NCI-H1930 (cell line): ENCODE results near the gene GLIS1.

Experiments used
- DNase-seq, 2 experiments: peaks; one replicate each; lab custom pipeline; 2025; lab: John Stamatoyannopoulos, UW

Gene GLIS1

GRCh38 chr1:53735681-53736080 is 3.3 kb downstream of the GLIS1 start:
- no peak for DNase-seq

DNA sequence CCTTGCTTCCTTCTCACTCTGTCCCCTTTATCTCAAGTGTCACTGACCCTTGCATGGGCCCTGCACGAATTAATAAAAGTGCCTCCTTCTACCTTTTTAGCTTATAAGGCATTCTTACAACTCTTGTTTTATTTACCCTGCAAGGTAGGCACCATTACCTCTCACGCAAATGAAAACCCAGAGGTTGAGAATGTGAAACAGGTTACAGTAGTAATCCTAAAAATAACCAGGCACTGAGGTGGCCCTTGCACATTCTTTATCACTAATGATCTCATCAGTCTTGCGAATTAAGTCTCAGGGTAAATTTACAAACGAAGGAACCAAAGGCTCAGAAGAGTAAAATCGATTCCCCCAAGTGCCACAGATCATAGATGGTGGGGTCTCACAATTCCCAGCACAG is 3.7 kb downstream of the GLIS1 start:
- DNase-seq = no peak

- DNase-seq = no peak
These were observed 4.2 kb downstream of the GLIS1 start for GRCh38 chr1:53734650-53735211.

- DNase-seq = no peak
These were observed 4.9 kb downstream of the GLIS1 start for GRCh38 chr1:53733975-53734649.

DNA sequence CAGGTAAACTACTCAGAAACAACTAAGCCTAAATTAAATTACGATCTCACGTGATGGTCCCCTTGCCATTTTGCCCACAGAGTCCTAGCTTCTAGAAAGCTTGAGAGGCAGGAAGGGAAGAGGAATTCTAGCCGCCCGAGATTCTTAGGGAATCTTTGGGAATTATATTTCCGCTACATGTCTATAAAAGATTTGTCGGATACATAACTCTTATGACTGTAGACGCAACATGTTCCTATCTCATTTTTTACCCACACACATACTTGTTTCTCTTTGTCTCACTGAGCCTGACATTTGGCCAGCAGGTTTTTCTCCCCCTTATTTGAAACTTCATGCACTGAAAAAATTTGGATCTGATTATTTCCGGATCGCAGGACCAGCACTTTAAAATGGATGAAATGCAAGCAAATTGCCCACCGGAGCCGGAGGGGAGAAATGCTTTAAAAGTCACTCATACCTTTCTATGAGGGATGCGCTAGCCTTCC is 5.5 kb downstream of the GLIS1 start:
- no peak for DNase-seq

DNA sequence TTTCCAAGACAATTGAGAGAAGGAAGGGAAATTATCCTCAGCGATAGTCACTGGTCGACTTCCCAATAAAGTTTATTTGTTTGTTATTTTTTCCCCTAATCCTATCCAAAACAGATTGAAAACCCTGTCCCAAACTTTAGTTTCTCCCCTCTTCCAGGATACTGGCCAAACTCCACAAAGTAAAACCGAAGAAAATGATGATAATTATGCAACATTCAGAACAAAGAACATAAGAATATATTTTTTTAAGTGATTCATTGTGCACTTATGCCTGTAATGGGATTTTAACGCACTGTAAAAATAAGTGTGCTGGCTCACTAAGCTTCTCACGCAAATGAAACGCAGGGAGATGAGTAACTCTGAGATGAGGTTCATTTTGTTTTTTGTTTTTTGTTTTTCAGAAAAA is 6.0 kb downstream of the GLIS1 start:
- DNase-seq = no peak

GRCh38 chr1:53732409-53732808 is 6.6 kb downstream of the GLIS1 start:
- DNase-seq = no peak

DNA sequence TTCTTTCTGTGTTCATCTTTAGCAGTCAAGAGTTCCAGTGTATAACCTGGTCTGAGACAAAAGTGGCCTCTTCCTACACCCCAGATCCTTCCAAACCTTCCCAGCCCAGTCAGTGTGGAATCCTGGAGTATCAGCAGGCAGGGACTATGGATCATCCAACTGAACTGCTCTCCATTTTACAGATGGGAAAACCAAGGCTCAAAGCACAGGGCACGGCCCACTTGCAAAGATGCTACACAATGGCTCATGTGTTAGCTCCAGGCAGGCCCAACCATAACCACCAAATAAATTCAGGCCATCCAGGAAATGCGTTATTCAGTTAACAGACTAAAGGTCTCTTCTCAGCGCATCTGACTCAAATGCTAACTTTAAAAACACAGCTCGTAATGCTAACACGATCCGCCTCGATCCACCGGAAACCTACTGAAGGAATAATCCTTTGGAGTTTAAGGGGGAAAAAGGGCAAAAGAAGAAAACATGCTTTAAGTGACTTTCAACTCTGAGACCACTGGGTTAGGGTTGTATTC is 7.1 kb downstream of the GLIS1 start:
- no peak for DNase-seq

DNA sequence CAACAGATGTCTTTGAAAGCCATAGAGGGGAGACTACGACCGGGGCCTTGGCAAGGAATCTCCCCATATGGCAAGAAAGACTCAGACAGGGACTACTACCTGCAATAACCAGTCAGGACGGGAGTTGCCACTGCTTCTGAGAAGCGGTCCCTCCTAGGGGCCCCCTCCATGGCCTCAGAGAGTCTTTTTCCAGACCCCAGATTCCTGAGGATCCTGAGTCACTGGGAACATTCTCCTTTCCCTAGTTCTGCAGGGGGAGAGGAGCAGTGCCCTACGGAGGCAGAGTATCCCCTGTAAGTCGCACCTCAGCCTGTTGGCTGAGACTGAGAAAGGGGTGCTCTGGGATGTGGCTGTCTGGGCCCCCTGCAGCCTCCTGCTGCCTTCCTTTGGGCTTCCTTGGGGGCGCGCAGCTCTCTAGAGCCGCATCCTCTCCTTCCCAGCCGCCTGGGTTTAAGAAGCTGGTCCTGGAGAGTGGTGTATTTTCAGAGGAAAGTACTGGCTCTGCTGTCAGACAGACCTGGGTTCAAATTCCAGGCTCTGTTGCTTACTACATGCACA is 7.8 kb downstream of the GLIS1 start:
- DNase-seq = no peak

- DNase-seq = no peak
These were observed 8.6 kb downstream of the GLIS1 start for GRCh38 chr1:53730224-53730865.

GRCh38 chr1:53729456-53730223 is 9.3 kb downstream of the GLIS1 start:
- no peak for DNase-seq

- no peak for DNase-seq
These were observed 10.1 kb downstream of the GLIS1 start for GRCh38 chr1:53728702-53729455.

- DNase-seq = no peak
These were observed 10.8 kb downstream of the GLIS1 start for GRCh38 chr1:53728196-53728595.

DNA sequence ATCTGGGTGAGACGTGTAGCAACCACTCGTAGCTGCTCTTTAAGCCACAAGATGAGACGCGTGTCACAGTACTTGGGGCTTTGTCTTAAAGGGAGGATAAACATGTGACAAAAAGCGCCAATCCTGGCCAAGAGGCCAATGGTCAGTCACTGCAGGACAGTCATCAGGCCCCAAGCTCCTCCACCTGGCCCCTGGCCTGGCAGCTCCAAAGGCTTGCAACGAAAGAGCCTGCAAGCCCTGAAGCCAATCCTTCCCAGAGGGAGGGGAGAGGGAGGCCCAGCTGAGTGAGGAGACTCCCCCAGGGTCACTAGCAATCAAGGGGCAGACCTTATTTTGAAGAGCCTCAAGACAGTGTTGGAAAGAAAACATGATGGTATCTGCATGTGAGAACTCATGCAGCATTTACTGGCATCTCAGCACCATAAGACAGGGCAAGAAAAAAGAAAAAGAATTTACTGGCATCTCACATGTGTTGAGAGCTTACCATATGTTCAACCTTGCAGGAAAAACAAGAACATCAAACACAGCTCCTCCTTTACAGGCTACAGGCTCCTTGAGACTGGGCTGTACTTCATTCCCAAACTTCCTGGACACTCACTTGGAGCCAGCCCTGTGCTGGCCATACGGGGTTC is 11.4 kb downstream of the GLIS1 start:
- DNase-seq = no peak

GRCh38 chr1:53726009-53726600 is 12.9 kb downstream of the GLIS1 start:
- DNase-seq = no peak

DNA sequence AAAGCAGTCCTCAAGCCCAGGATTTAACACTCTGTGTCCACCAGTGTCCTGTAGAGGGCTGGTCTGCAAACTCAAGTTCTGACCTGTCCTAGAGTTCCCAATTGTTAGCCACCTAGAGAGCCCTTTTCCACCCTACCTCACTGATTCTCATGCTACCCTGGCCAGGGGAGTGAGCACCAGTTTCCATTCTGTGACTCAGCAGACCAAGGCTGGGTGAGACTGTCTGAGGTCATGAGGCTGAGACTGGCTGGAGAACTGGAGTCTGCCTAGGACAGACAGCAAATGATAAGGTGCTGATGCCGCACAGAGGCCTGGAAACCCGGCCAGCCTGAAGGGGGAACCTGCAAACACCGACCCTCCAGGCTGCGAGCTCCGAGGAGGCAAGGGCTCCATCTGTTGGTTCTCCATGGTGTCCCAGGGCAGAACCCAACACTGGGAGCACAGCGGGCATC is 13.7 kb downstream of the GLIS1 start:
- peak; percentile 25 to 59 for DNase-seq

DNA sequence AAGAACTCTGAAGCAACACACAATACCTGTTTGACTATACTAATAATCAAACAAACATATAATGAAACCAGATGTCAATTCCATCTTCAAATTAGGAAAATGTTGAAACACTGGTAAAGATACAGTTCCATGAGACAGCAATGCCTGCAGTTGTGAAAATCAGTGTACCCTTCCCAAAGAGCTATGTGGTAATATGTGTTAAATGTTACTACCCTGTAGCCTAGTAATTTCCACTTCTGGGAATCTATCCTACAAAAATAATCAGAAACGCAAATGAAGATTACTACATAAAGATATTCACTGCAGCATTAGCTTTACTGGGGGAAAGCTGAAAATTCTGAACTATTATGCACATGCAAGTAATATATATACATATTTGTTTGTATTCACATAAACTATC is 16.9 kb downstream of the GLIS1 start:
- no peak for DNase-seq

DNA sequence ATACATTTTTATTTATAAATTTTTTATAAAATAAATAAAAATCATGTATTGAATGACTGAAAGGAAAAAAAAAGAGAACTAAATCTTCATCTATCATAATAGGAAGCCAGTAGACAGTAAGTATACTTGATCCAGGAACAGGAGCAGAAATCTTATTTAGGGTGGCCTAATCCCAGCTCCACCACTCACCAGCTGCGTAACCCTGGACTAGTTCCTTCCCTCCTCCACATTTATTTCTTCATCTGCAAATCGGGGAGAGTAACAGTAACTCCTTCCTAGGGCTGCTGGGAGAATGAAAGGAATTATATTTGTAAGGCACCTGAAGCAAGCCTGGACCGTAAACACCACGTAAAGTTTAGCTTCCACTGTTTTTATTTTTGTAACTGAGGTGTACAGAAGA is 17.9 kb downstream of the GLIS1 start:
- no peak for DNase-seq

DNA sequence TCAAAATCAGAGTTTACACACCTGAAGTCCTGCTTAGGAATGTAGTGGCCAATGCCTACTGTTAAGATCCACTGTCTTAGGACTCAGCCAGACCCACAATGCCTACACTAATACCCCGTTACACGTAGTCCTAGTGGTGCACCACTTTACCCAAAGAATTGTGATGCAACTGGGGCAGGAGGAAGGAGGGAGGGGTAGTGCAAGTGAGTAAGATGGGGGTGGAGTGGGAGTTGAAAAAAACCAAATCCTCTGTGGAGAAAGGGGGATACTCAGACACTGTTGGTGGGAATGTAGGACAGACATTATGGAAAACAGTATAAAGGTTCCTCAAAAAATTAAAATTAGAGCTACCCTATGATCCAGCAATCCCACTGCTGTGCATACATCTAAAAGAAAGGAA is 19.5 kb downstream of the GLIS1 start:
- DNase-seq = no peak

GRCh38 chr1:53718443-53718842 is 20.5 kb downstream of the GLIS1 start:
- DNase-seq = no peak
